B cell (primary cell): Measurements from ENCODE around the gene CXCR6. TPM values are rescaled to one million over a fixed set of nuclear protein-coding genes. Genes with fewer than 3 reads are reported as not detected.

Experiments
- ATAC-seq: fragments of 200-7000 bp; cut with Tn5 transposase; one replicate; pipeline ENCODE4 v1.10.0; 2021; ENCODE audit warnings: low read depth, mild to moderate bottlenecking, moderate number of reproducible peaks, moderate library complexity
- CTCF ChIA-PET: fragments of 350-600 bp; sonication (Branson Sonifier 250); formaldehyde crosslinking; loops from one replicate; lab custom pipeline; 2021; ENCODE audit warnings: antibody characterized with exemption, inconsistent platforms; lab: Charles Lee
- POLR2A ChIA-PET: fragments of 350-600 bp; sonication (Branson Sonifier 250); formaldehyde crosslinking; loops from one replicate; lab custom pipeline; 2021; ENCODE audit warnings: antibody characterized with exemption; lab: Charles Lee
- DNase-seq: peaks from one replicate; pipeline ENCODE4 v3.0.0; 2013
- H2AFZ ChIP-seq: 2 replicates; pipeline ENCODE4 v1.6.1; 2012; ENCODE audit warnings: mild to moderate bottlenecking, low read depth, low read length; ENCODE audit not compliant: insufficient read depth, poor library complexity, severe bottlenecking
- H3K27ac ChIP-seq, 2 donors: 1 replicate in 1 of 2; 2 replicates in 1 of 2; pipeline ENCODE4 v1.5.1; 2012 to 2013; ENCODE audit warnings: low read length in 2 of 2, mild to moderate bottlenecking in 2 of 2, moderate library complexity in 1 of 2
- H3K27me3 ChIP-seq, 4 experiments: fragments of 200-600 bp in 1 of 4; sonication (generic) in 1 of 4; replicated peaks in 1 of 4; 1 replicate in 2 of 4; 2 replicates in 2 of 4; pipeline versions ENCODE4 v1.6.1 to v1.7.0; 2013 to 2016; ENCODE audit warnings: low read length in 3 of 4, mild to moderate bottlenecking in 2 of 4, mixed read lengths in 1 of 4, moderate library complexity in 1 of 4; ENCODE audit not compliant: insufficient read depth in 4 of 4, control insufficient read depth in 3 of 4; ENCODE audit errors: control extremely low read depth in 1 of 4
- H3K36me3 ChIP-seq, 2 experiments: replicated peaks in 1 of 2; 1 replicate in 1 of 2; 2 replicates in 1 of 2; pipeline versions ENCODE4 v1.6.1 to v1.7.1; 2013; ENCODE audit warnings: low read length in 1 of 2; ENCODE audit not compliant: insufficient read depth in 2 of 2, control insufficient read depth in 1 of 2; ENCODE audit errors: control extremely low read depth in 1 of 2, extremely low read depth in 1 of 2
- H3K4me1 ChIP-seq, 2 donors: fragments of 200-600 bp in 1 of 2; sonication (generic) in 1 of 2; 1 replicate in 1 of 2; 2 replicates in 1 of 2; pipeline versions ENCODE4 v1.5.1 to v1.6.1; 2013 to 2017; ENCODE audit warnings: low read length in 2 of 2; ENCODE audit not compliant: control insufficient read depth in 2 of 2, insufficient read depth in 2 of 2
- H3K4me2 ChIP-seq: replicated peaks from 2 replicates; pipeline ENCODE3; 2012; ENCODE audit warnings: mild to moderate bottlenecking, low read depth, low read length; ENCODE audit not compliant: poor library complexity, severe bottlenecking
- H3K4me3 ChIP-seq, 5 experiments: fragments of 200-600 bp in 1 of 5; sonication (generic) in 1 of 5; 1 replicate in 3 of 5; 2 replicates in 2 of 5; pipeline versions ENCODE4 v1.5.1 to v1.7.0; 2011 to 2016; ENCODE audit warnings: low read length in 4 of 5, mild to moderate bottlenecking in 4 of 5, low read depth in 2 of 5, control low read depth in 1 of 5, moderate library complexity in 1 of 5; ENCODE audit not compliant: insufficient read depth in 1 of 5; ENCODE audit errors: control extremely low read depth in 1 of 5, extremely low read depth in 1 of 5
- H3K79me2 ChIP-seq: fragments of 200-600 bp; sonication (generic); one replicate; pipeline ENCODE4 v1.6.0; 2016; ENCODE audit warnings: low read length; ENCODE audit not compliant: control insufficient read depth, insufficient read depth
- H3K9ac ChIP-seq: fragments of 200-600 bp; sonication (generic); 2 replicates; pipeline ENCODE4 v1.6.1; 2017; ENCODE audit warnings: mild to moderate bottlenecking, low read length, moderate library complexity
- H3K9me3 ChIP-seq, 3 donors: one replicate each; pipeline versions ENCODE4 v1.6.1 to v1.7.1; 2013; ENCODE audit warnings: low read length in 2 of 3; ENCODE audit not compliant: control insufficient read depth in 2 of 3, insufficient read depth in 1 of 3; ENCODE audit errors: control extremely low read depth in 1 of 3
- H4K20me1 ChIP-seq: 2 replicates; pipeline ENCODE4 v1.6.0; 2012; ENCODE audit warnings: mild to moderate bottlenecking, low read length; ENCODE audit not compliant: insufficient read depth, control insufficient read depth, poor library complexity, severe bottlenecking
- H3K27ac Mint-ChIP-seq: one replicate; pipeline ENCODE4 v1.8.0; 2021; ENCODE audit warnings: mixed read lengths
- H3K27me3 Mint-ChIP-seq: one replicate; pipeline ENCODE4 v1.8.0; 2021; ENCODE audit warnings: mixed read lengths
- H3K4me1 Mint-ChIP-seq: one replicate; pipeline ENCODE4 v1.8.0; 2021; ENCODE audit warnings: mixed read lengths
- H3K4me3 Mint-ChIP-seq: one replicate; pipeline ENCODE4 v1.8.0; 2021; ENCODE audit warnings: mixed read lengths
- H3K9me3 Mint-ChIP-seq: one replicate; pipeline ENCODE4 v1.8.0; 2022; ENCODE audit warnings: mixed read lengths; ENCODE audit not compliant: insufficient read depth
- CTCF ChIP-seq: fragments of 200-600 bp; IDR thresholded peaks from one replicate; pipeline ENCODE4 v1.8.0; 2022; ENCODE audit warnings: antibody characterized with exemption, mild to moderate bottlenecking
- EZH2 ChIP-seq: IDR thresholded peaks from 2 replicates; pipeline ENCODE4 v1.6.1; 2012; ENCODE audit warnings: borderline replicate concordance, low read depth, mild to moderate bottlenecking, moderate library complexity, low read length; ENCODE audit not compliant: insufficient read depth, poor library complexity, severe bottlenecking
- WGBS: methylation state at CpG from one replicate; pipeline ENCODE4 v1.1.5; 2013; ENCODE audit warnings: missing lambda C conversion rate; ENCODE audit not compliant: insufficient coverage; 5-methylcytosine and 5-hydroxymethylcytosine counted together
- intact Hi-C: fragments of 100-400 bp; cut with micrococcal nuclease; formaldehyde crosslinking; loops from one replicate; pipeline ENCODE4 v1.10.0; 2022
- polyA plus RNA-seq: library from polyadenylated mRNA; depleted of rRNA; stranded (reverse); fragments of >200 nt; gene quantifications from 2 replicates; pipeline ENCODE4 v1.2.3, GENCODE V29; 2012
- total RNA-seq, 2 donors: library from RNA; stranded (reverse); fragments of 120-200 nt in 1 of 2; gene quantifications; 1 replicate in 1 of 2; 2 replicates in 1 of 2; pipeline versions ENCODE4 v1.2.3 to v1.2.4, GENCODE V29; 2013 to 2022

Gene CXCR6
- total and polyA plus RNA-seq, 2 donors (not counting 1 experiment from before 2014, with no cell fraction given): not detected

- ChIA-PET POLR2A (interaction anchor here (0.6 to 1.1 kb wide), 2 partner anchors 140 to 903 kb away, joined by 3 to 5 read pairs; no protein-coding TSS in a partner anchor), CTCF (interaction anchor here (0.6 to 5.2 kb wide), 44 partner anchors 9 to 898 kb away, joined by 3 to 193 read pairs (median 4); partner anchors contain the start of genes CCR1 and CCR5)
- Histone ChIP-seq H3K36me3 (peaks cover 0 to 47% of the 10 kb centered on the region in 2 experiments), H3K4me3 (no peak overlapping the region), H3K9me3 (no peaks in the 10 kb centered on the region), H3K4me2 (no peak overlapping the region), H4K20me1 (no peaks in the 10 kb centered on the region), H3K27ac (no peak overlapping the region), H3K79me2 (no peaks in the 10 kb centered on the region), H3K9ac (no peak overlapping the region), H3K4me1 (peaks cover 0 to 5% of the 10 kb centered on the region in 2 donors), H3K27me3 (no peaks in the 10 kb centered on the region), H2AFZ (no peak overlapping the region)
- Mint-ChIP-seq H3K4me3 (no peak overlapping the region), H3K4me1 (no peaks in the 10 kb centered on the region), H3K27ac (no peak overlapping the region), H3K27me3 (no peaks in the 10 kb centered on the region), H3K9me3 (no peaks in the 10 kb centered on the region)
- TF ChIP-seq EZH2 (no peak), CTCF (peak; percentile 86)
- DNase-seq (peak; percentile 86), ATAC-seq (peak; percentile 79)
- 6% methylated on average over 3 of the region's 4 CpGs for WGBS
- intact Hi-C loops: loop anchor here (1.0 to 5.0 kb wide), 4 partner anchors 140 to 439 kb away; partner anchors contain the start of gene CCR1
These were observed 4.4 kb upstream of the CXCR6 start for GRCh38 chr3:45938864-45939263.

- peaks cover 0 to 5% of the 10 kb centered on the region in 2 donors for H3K4me1 ChIP-seq
- no peaks in the 10 kb centered on the region for H3K9me3 ChIP-seq
- H4K20me1 ChIP-seq: no peaks in the 10 kb centered on the region
- TF ChIP-seq EZH2 (no peak), CTCF (no peak)
- H3K27ac ChIP-seq: no peak overlapping the region
- H3K4me3 ChIP-seq: no peak overlapping the region
- WGBS: 100% methylated on average over 1 of the region's 5 CpGs
- Mint-ChIP-seq H3K27me3 (no peaks in the 10 kb centered on the region), H3K4me1 (no peaks in the 10 kb centered on the region), H3K4me3 (no peak overlapping the region), H3K9me3 (no peaks in the 10 kb centered on the region), H3K27ac (no peak overlapping the region)
- no peak overlapping the region for H3K9ac ChIP-seq
- ATAC-seq: no peak
- H3K79me2 ChIP-seq: no peaks in the 10 kb centered on the region
- intact Hi-C loops: loop anchor here (2.0 to 5.0 kb wide), 2 partner anchors 268 to 429 kb away; partner anchors contain the start of gene CCR1
- H3K4me2 ChIP-seq: no peak overlapping the region
- H3K27me3 ChIP-seq: no peaks in the 10 kb centered on the region
- H3K36me3 ChIP-seq: peaks cover 0 to 42% of the 10 kb centered on the region in 2 experiments
- ChIA-PET POLR2A (interaction anchor here (0.6 kb wide), 1 partner anchor 904 kb away, joined by 5 read pairs; no protein-coding TSS in a partner anchor), CTCF (interaction anchor here (0.8 to 5.2 kb wide), 41 partner anchors 8 to 898 kb away, joined by 3 to 193 read pairs (median 4); partner anchors contain the start of genes CCR1 and CCR5)
- no peak overlapping the region for H2AFZ ChIP-seq
- DNase-seq: peak; percentile 17
These were observed 3.9 kb upstream of the CXCR6 start for GRCh38 chr3:45939341-45939771.
